Brain microvascular endothelial cell (primary cell): ENCODE results near the gene RSAD1.

ENCODE experiments used
- DNase-seq: peaks from one replicate; pipeline ENCODE4 v3.0.0-alpha.2; 2020
- H3K27ac ChIP-seq: fragments of 250-450 bp; sonication (Bioruptor Pico); 2 replicates; pipeline ENCODE4 v1.5.1; 2020; ENCODE audit warnings: mild to moderate bottlenecking, moderate library complexity
- H3K27me3 ChIP-seq: fragments of 250-450 bp; sonication (Bioruptor Pico); replicated peaks from 2 replicates; pipeline ENCODE4 v1.5.1; 2020; ENCODE audit warnings: mild to moderate bottlenecking
- H3K36me3 ChIP-seq: fragments of 250-450 bp; sonication (Bioruptor Pico); replicated peaks from 2 replicates; pipeline ENCODE4 v1.5.1; 2020; ENCODE audit warnings: mild to moderate bottlenecking
- H3K4me3 ChIP-seq: 2 replicates; pipeline ENCODE4 v1.5.1; 2011; ENCODE audit warnings: low read depth, mild to moderate bottlenecking, control low read depth, low read length, moderate library complexity
- CTCF ChIP-seq: IDR thresholded peaks from 2 replicates; pipeline ENCODE4 v1.5.1; 2011; ENCODE audit warnings: low read depth, mild to moderate bottlenecking, moderate library complexity, low read length, control low read depth, inconsistent platforms; ENCODE audit errors: missing control alignments
- in situ Hi-C: cut with HindIII; loops from 2 replicates; pipeline ENCODE4 v1.10.0; 2017; ENCODE audit warnings: low sequenced_read_pairs, low pct_ligation_motif_present

The RSAD1 gene

DNA sequence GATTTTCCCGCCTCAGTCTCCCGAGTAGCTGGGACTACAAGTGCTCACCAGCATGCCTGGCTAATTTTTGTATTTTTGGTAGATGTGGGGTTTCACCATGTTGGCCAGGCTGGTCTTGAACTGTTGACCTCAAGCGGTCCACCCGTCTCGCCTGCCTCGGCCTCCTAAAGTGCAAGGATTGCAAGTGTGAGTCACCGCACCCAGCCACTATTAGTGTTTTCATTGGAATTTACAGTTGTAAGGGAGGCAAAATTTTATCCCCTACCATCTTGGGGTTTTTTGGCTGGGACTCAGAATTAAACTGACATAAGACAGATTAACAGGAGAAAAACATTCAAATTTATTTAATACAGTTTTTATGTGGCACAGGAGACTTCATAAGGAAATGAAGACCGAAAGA is 17.3 kb downstream of the RSAD1 start:
- in situ Hi-C loops: no loop called here
- H3K27ac ChIP-seq: no peak overlapping the region
- no peak for TF ChIP-seq CTCF
- no peaks in the 10 kb centered on the region for H3K27me3 ChIP-seq
- no peaks in the 10 kb centered on the region for H3K36me3 ChIP-seq
- peak; percentile 56 for DNase-seq
- H3K4me3 ChIP-seq: no peak overlapping the region

DNA sequence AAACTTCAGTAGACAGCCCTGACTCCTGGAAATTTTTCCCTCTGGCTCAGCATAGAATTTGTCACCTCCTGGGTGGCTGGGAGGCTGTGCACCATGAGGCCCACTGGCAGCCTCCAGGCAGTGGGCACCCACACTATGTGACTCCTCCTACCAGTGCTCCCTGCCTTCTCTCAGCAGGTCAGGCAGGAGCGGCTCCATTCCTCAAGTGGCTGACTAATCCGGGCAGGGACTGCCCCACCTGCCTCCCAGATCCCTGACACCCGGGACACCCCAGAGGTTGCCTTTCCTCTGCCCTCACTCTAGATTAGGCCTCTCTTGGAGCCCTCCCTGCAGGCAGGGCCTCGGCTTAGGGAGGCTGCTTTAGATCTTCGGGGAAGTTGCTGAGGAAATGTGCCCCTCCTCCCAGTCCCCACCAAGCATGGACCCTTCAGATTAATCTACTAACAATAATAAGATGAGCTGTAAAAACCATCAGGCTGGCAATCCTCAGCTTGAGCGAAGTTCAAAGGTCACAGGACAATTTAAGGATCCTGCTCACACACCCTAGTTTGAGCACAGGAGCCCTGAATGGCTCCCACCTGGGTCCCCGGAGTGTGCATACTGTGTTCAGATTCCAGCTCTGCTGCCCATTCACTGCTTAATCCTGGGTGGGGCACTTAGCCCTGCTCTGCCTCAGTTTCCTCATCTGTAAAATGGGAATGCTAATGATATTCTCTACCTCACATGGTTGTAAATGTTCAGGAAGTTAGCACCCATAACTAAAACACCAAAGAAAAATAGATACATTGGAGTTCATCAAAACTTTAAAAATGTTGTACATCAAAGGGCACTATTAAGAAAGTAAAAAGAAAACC is 19.6 kb downstream of the RSAD1 start:
- Histone ChIP-seq H3K4me3 (no peak overlapping the region), H3K27ac (no peak overlapping the region), H3K36me3 (no peaks in the 10 kb centered on the region), H3K27me3 (no peaks in the 10 kb centered on the region)
- no peak for DNase-seq
- TF ChIP-seq CTCF: no peak
- in situ Hi-C loops: no loop called here

GRCh38 chr17:50499270-50499669 is 20.6 kb downstream of the RSAD1 start:
- no peak overlapping the region for H3K27ac ChIP-seq
- no peak overlapping the region for H3K4me3 ChIP-seq
- no peak for TF ChIP-seq CTCF
- DNase-seq: no peak
- H3K27me3 ChIP-seq: no peaks in the 10 kb centered on the region
- no peaks in the 10 kb centered on the region for H3K36me3 ChIP-seq
- in situ Hi-C loops: no loop called here

GRCh38 chr17:50499721-50500120 is 21.1 kb downstream of the RSAD1 start:
- no peak for DNase-seq
- H3K27ac ChIP-seq: no peak overlapping the region
- no peaks in the 10 kb centered on the region for H3K27me3 ChIP-seq
- in situ Hi-C loops: no loop called here
- no peaks in the 10 kb centered on the region for H3K36me3 ChIP-seq
- TF ChIP-seq CTCF: no peak
- no peak overlapping the region for H3K4me3 ChIP-seq

- TF ChIP-seq CTCF: peak; percentile 68
- Histone ChIP-seq H3K4me3 (no peak overlapping the region), H3K27me3 (no peaks in the 10 kb centered on the region), H3K27ac (no peak overlapping the region), H3K36me3 (no peaks in the 10 kb centered on the region)
- in situ Hi-C loops: no loop called here
- DNase-seq: peak; percentile 20
Observed at GRCh38 chr17:50501054-50501453, 22.4 kb downstream of the RSAD1 start.
